Right lobe of liver (tissue), 6 donors: Measurements from ENCODE around the gene EIF5B. TPM values are rescaled to one million over a fixed set of nuclear protein-coding genes. Genes with fewer than 3 reads are reported as not detected.

Source experiments
- ATAC-seq, 4 donors: fragments of 200-7000 bp; cut with Tn5 transposase; one replicate each; pipeline ENCODE4 v1.9.1; 2020; ENCODE audit warnings: mild to moderate bottlenecking in 4 of 4, moderate library complexity in 4 of 4
- DNase-seq, 3 donors: peaks; one replicate each; pipeline ENCODE4 v3.0.0-alpha.2; 2020
- H3K27ac ChIP-seq, 3 donors: fragments of 200-600 bp; one replicate each; pipeline ENCODE4 v1.8.0; 2022
- H3K27me3 ChIP-seq, 2 donors: fragments of 200-600 bp; one replicate each; pipeline ENCODE4 v1.8.0; 2022
- H3K36me3 ChIP-seq, 4 donors: fragments of 200-600 bp; sonication (generic) in 1 of 4; one replicate each; pipeline versions ENCODE4 v1.5.1 to v1.8.0; 2017 to 2022; ENCODE audit warnings: control low read depth in 1 of 4
- H3K4me1 ChIP-seq, 4 donors: fragments of 200-600 bp; sonication (generic) in 1 of 4; one replicate each; pipeline versions ENCODE4 v1.5.1 to v1.8.0; 2017 to 2022; ENCODE audit warnings: control low read depth in 1 of 4
- H3K4me3 ChIP-seq, 3 donors: fragments of 200-600 bp; one replicate each; pipeline ENCODE4 v1.8.0; 2022
- H3K9me3 ChIP-seq, 4 donors: fragments of 200-600 bp; sonication (generic) in 1 of 4; one replicate each; pipeline versions ENCODE4 v1.5.1 to v1.8.0; 2017 to 2022; ENCODE audit warnings: control low read depth in 1 of 4
- POLR2A ChIP-seq: fragments of 450-650 bp; IDR thresholded peaks from one replicate; pipeline ENCODE4 v1.6.1; 2017; ENCODE audit warnings: antibody characterized with exemption, mild to moderate bottlenecking
- WGBS: methylation state at CpG from one replicate; pipeline ENCODE4 v1.1.6; 2018; ENCODE audit warnings: low coverage, low lambda C conversion rate; ENCODE audit not compliant: insufficient coverage; ENCODE audit errors: missing lambda C conversion rate; 5-methylcytosine and 5-hydroxymethylcytosine counted together
- intact Hi-C, 2 donors: fragments of 100-400 bp; cut with DNase I; formaldehyde crosslinking; loops; one replicate each; pipeline versions ENCODE4 v1.11.2 to v1.14.1; 2022
- total RNA-seq, 6 experiments: library from RNA; depleted of rRNA in 2 of 6; stranded (reverse); fragments of >200 nt in 2 of 6; fragmentation: NEBNext Ultra II Directional in 3 of 6; extraction: Animal tissue kit (Norgen Biotek cat#: 25700) in 3 of 6; gene quantifications; one replicate each; pipeline versions ENCODE4 v1.1.0 to v1.2.4, GENCODE V29; 2016 to 2023
- TF ChIP-seq, protein P1 (sequence below), 4 donors: fragments of 200-600 bp in 3 of 4; fragments of 450-650 bp in 1 of 4; IDR thresholded peaks; one replicate each; pipeline versions ENCODE4 v1.5.1 to v1.8.0; 2016 to 2022; ENCODE audit warnings: antibody characterized with exemption in 4 of 4, mild to moderate bottlenecking in 2 of 4
- donor health status: DM: no; HTN: yes; CAD: no.
- donor health status: DM: no; HTN: no; CAD: no.
- donor health status: DM: no; HTN: no; CAD: no.
- donor health status: DM: no; HTN: yes; CAD: no.
- donor health status: DM: no; HTN: yes; CAD: no.

Gene EIF5B
- total RNA-seq, 6 experiments from 2014 or later = 10.2 to 18.8 (median 17.4) TPM

DNA sequence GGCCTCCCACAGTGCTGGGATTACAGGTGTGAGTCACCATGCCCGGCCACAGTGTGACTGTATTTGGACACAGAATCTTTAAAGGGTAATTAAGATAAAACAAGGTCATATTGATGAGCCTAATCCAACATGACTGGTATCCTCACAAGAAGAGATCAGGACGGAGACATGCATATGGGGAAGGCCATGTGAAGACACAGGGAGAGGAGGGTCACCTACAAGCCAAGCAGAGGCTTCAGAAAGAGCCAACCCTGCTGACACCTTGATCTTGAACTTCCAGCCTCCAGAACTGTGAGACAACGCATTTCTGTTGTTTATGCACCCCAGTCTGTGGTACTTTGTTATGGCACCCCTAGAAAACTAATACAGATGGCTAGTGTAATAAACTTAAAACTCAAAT lies 80.2 kb downstream of the EIF5B start:
- 100% methylated on average over 1 of the region's 3 CpGs for WGBS
- no peak for ATAC-seq
- intact Hi-C loops = no loop called here
- Histone ChIP-seq H3K27ac (no peak overlapping the region), H3K36me3 (peaks cover 0 to 62% (median 9%) of the 10 kb centered on the region in 4 donors), H3K4me3 (no peak overlapping the region), H3K27me3 (no peaks in the 10 kb centered on the region), H3K9me3 (no peaks in the 10 kb centered on the region), H3K4me1 (no peaks in the 10 kb centered on the region)
- no peak for TF ChIP-seq POLR2A
- TF ChIP-seq, protein P1, sequence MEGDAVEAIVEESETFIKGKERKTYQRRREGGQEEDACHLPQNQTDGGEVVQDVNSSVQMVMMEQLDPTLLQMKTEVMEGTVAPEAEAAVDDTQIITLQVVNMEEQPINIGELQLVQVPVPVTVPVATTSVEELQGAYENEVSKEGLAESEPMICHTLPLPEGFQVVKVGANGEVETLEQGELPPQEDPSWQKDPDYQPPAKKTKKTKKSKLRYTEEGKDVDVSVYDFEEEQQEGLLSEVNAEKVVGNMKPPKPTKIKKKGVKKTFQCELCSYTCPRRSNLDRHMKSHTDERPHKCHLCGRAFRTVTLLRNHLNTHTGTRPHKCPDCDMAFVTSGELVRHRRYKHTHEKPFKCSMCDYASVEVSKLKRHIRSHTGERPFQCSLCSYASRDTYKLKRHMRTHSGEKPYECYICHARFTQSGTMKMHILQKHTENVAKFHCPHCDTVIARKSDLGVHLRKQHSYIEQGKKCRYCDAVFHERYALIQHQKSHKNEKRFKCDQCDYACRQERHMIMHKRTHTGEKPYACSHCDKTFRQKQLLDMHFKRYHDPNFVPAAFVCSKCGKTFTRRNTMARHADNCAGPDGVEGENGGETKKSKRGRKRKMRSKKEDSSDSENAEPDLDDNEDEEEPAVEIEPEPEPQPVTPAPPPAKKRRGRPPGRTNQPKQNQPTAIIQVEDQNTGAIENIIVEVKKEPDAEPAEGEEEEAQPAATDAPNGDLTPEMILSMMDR (IDR thresholded peaks at IDR 0.05) = no peak
- no peak for DNase-seq

DNA sequence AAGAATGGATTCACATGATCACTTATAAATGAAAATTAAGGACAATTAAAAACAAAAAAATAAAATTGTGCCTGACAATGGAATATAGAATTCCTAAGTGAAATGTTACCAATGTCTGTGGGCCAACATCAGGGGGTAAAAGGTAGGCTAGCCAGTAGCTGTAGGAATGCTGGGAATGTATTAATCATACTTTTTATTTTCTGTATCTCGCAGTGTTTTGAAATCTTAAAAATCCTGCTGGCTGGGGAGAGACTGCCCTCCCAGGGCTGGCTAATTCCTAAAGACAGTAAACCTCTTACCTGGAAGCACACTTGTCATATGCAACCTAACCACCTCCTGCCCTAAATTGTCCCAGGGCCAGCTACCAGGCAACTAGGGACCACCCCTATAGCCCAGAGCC lies 82.8 kb downstream of the EIF5B start:
- Histone ChIP-seq H3K9me3 (no peaks in the 10 kb centered on the region), H3K4me1 (no peaks in the 10 kb centered on the region), H3K36me3 (peaks cover 0 to 72% (median 14%) of the 10 kb centered on the region in 4 donors), H3K27me3 (no peaks in the 10 kb centered on the region), H3K4me3 (no peak overlapping the region), H3K27ac (no peak overlapping the region)
- ATAC-seq = no peak
- WGBS = no CpG with 5 or more reads among the region's 1 CpG
- TF ChIP-seq, protein P1 (IDR thresholded peaks at IDR 0.05) = no peak
- no peak for TF ChIP-seq POLR2A
- no peak for DNase-seq
- intact Hi-C loops = no loop called here

DNA sequence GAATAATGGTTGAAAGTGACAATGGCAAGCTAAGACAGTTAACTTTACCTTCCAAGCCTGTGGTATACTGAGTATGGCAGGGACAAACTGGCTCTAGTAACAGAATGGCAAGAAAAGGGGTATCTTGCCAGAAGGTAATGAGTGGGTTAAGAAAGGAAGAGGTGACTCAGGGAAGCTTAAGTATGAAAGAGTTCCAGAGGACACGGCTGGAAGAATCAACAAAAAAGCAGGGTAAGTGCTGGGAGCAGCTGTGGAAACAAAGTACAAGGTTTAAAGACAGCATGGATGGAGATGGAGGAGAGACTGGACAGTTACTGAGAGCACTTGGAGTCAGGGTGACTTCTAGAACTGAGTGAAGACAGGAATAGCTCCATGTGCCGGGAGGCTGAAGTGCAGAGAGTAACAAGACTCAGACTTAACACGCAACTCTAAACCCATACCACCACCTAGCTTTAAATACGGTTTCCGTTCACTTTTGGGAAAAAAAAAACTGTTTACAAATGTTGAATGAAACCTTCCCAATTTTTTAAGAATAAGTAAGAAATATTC lies 83.6 kb downstream of the EIF5B start:
- Histone ChIP-seq H3K4me1 (no peaks in the 10 kb centered on the region), H3K27ac (no peak overlapping the region), H3K27me3 (no peaks in the 10 kb centered on the region), H3K4me3 (no peak overlapping the region), H3K9me3 (no peaks in the 10 kb centered on the region), H3K36me3 (peaks cover 0 to 73% (median 13%) of the 10 kb centered on the region in 4 donors)
- intact Hi-C loops = no loop called here
- no peak for TF ChIP-seq POLR2A
- TF ChIP-seq, protein P1 (IDR thresholded peaks at IDR 0.05) = no peak
- no peak for ATAC-seq
- no peak for DNase-seq
- WGBS = 86% methylated on average over 5 of the region's 5 CpGs

DNA sequence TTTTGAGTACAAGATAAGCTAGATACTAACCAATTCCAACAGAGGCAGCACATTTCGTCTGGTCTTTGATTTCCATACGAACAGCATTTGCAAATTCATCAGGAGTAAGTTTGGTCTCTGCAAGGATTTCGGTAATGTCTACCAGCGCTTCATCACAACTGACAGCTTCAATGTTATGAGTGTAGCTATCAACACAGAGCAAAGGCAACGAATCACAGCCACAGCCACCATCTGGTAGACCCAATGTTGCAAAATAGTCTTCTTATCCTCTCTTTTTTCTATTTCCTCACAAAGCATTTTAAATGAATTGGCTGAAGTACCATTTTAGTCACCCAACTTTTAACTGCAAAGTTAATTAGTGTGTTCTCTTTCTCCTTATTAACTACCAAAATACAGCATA lies 84.3 kb downstream of the EIF5B start:
- TF ChIP-seq, protein P1 (IDR thresholded peaks at IDR 0.05) = no peak
- no peak for TF ChIP-seq POLR2A
- Histone ChIP-seq H3K4me1 (no peaks in the 10 kb centered on the region), H3K27ac (no peak overlapping the region), H3K27me3 (no peaks in the 10 kb centered on the region), H3K9me3 (no peaks in the 10 kb centered on the region), H3K4me3 (no peak overlapping the region), H3K36me3 (peaks cover 0 to 68% (median 11%) of the 10 kb centered on the region in 4 donors)
- 90% methylated on average over 5 of the region's 5 CpGs for WGBS
- ATAC-seq = no peak
- no peak for DNase-seq
- intact Hi-C loops = no loop called here

DNA sequence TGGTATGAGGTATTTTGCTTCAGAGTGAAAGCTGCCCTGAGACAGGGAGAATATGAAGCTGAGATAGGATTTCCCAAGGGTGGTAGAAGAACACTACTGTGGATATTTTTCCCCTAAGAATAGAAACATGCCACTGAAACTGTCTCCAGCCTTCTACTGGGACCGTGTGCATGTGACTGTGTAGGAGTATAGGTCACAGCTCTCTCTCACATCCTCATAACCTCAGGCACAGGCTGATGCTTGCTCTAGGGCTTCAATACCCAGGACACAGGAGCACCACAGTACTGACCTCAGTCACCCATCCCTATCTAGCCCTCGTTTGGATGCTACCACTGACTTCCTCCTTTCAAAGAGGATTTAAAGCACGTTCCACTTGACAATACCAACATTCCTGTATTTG lies 85.4 kb downstream of the EIF5B start:
- TF ChIP-seq, protein P1 (IDR thresholded peaks at IDR 0.05) = no peak
- no peak for TF ChIP-seq POLR2A
- DNase-seq (no peak), ATAC-seq (no peak)
- Histone ChIP-seq H3K4me3 (no peak overlapping the region), H3K27me3 (no peaks in the 10 kb centered on the region), H3K9me3 (no peaks in the 10 kb centered on the region), H3K4me1 (no peaks in the 10 kb centered on the region), H3K36me3 (peaks cover 0 to 57% (median 11%) of the 10 kb centered on the region in 4 donors), H3K27ac (no peak overlapping the region)
- 69% methylated on average over 3 of the region's 3 CpGs for WGBS
- intact Hi-C loops = no loop called here
